HL-60 (cell line): ENCODE data around the gene PTGR3.

Experiments used
- GABPA ChIP-seq: IDR thresholded peaks from 2 replicates; pipeline ENCODE4 v1.6.1; 2012; ENCODE audit warnings: low read depth
- POLR2AphosphoS5 ChIP-seq: IDR thresholded peaks from 2 replicates; pipeline ENCODE4 v1.6.1; 2012; ENCODE audit warnings: low read depth
- TF ChIP-seq, protein P1 (sequence below): IDR thresholded peaks from 2 replicates; pipeline ENCODE4 v1.6.1; 2012; ENCODE audit warnings: low read depth; ENCODE audit not compliant: insufficient replicate concordance
- TF ChIP-seq, protein P2 (sequence below): IDR thresholded peaks from one replicate; pipeline ENCODE4 v1.5.1; 2011; ENCODE audit warnings: low read length, control low read depth, inconsistent platforms; ENCODE audit not compliant: insufficient read depth

DNA sequence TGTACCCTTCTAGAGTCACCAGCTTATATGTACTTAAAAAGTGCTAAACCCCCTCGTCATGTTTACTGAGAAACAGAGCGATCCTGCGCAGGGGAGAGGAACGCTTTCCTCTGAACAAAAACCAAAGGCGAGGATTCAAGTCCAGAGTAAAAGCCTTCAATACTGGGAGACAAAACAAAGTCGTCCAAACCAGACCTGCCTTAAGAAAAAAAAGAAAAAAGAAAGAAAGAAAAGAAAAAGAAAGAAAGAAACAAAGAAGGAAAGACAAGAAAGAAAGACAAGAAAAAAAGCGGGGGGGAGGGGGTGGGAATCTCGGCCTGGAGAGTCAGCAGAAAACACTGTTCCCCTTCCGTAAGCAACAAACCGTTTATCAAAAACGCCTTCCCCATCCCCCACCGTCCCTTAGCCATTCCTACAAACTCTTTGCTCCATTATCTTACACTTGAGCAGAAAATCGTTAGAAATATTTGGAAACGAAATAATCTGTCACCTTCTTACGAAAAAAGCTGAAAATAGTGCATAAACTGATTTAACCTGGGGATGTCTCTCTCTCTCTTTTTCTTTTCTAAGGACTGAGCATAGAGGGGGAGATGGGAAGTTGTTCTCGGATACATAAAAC lies 3.3 kb downstream of the PTGR3 start:
- TF ChIP-seq, protein P1, sequence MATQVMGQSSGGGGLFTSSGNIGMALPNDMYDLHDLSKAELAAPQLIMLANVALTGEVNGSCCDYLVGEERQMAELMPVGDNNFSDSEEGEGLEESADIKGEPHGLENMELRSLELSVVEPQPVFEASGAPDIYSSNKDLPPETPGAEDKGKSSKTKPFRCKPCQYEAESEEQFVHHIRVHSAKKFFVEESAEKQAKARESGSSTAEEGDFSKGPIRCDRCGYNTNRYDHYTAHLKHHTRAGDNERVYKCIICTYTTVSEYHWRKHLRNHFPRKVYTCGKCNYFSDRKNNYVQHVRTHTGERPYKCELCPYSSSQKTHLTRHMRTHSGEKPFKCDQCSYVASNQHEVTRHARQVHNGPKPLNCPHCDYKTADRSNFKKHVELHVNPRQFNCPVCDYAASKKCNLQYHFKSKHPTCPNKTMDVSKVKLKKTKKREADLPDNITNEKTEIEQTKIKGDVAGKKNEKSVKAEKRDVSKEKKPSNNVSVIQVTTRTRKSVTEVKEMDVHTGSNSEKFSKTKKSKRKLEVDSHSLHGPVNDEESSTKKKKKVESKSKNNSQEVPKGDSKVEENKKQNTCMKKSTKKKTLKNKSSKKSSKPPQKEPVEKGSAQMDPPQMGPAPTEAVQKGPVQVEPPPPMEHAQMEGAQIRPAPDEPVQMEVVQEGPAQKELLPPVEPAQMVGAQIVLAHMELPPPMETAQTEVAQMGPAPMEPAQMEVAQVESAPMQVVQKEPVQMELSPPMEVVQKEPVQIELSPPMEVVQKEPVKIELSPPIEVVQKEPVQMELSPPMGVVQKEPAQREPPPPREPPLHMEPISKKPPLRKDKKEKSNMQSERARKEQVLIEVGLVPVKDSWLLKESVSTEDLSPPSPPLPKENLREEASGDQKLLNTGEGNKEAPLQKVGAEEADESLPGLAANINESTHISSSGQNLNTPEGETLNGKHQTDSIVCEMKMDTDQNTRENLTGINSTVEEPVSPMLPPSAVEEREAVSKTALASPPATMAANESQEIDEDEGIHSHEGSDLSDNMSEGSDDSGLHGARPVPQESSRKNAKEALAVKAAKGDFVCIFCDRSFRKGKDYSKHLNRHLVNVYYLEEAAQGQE = no peak
- TF ChIP-seq GABPA = no peak
- TF ChIP-seq, protein P2, sequence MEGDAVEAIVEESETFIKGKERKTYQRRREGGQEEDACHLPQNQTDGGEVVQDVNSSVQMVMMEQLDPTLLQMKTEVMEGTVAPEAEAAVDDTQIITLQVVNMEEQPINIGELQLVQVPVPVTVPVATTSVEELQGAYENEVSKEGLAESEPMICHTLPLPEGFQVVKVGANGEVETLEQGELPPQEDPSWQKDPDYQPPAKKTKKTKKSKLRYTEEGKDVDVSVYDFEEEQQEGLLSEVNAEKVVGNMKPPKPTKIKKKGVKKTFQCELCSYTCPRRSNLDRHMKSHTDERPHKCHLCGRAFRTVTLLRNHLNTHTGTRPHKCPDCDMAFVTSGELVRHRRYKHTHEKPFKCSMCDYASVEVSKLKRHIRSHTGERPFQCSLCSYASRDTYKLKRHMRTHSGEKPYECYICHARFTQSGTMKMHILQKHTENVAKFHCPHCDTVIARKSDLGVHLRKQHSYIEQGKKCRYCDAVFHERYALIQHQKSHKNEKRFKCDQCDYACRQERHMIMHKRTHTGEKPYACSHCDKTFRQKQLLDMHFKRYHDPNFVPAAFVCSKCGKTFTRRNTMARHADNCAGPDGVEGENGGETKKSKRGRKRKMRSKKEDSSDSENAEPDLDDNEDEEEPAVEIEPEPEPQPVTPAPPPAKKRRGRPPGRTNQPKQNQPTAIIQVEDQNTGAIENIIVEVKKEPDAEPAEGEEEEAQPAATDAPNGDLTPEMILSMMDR = no peak
- no peak for TF ChIP-seq POLR2AphosphoS5
